22Rv1 (cell line): ENCODE data around the gene NELL1.

Experiments
- CTCF ChIP-seq: fragments of 450-650 bp; IDR thresholded peaks from 2 replicates; pipeline ENCODE4 v1.5.1; 2017; ENCODE audit warnings: mild to moderate bottlenecking
- ZFX ChIP-seq: fragments of 450-650 bp; IDR thresholded peaks from 2 replicates; pipeline ENCODE4 v1.6.1; 2017; ENCODE audit warnings: antibody characterized with exemption, borderline replicate concordance

- TF ChIP-seq CTCF (no peak), ZFX (no peak)
Observed at GRCh38 chr11:21316591-21316990, 647.2 kb downstream of the NELL1 start.
